ENCODE measurements around the gene KRTAP10-7. TPM values are rescaled to one million over a fixed set of nuclear protein-coding genes. Genes with fewer than 3 reads are reported as not detected.
A peak's percentile ranks its signal among the peaks of the same experiment; 100 is the strongest.

The KRTAP10-7 gene
- total RNA-seq, 1 donor from 2014 or later = not detected

- no peak overlapping the region for H3K9ac ChIP-seq (ENCODE audit: low read length)
- DNase-seq (ENCODE audit: low read depth) = no peak
- Mint-ChIP-seq H3K4me1 (ENCODE audit: low read depth, unreplicated experiment) (peaks cover 7% of the 10 kb centered on the region), H3K9me3 (ENCODE audit: unreplicated experiment) (peaks cover 8% of the 10 kb centered on the region), H3K27ac (ENCODE audit: unreplicated experiment) (no peak overlapping the region), H3K27me3 (ENCODE audit: low read depth, unreplicated experiment) (peaks cover 10% of the 10 kb centered on the region), H3K4me3 (ENCODE audit: unreplicated experiment) (peak overlapping the region; percentile 20), H3K36me3 (ENCODE audit: low read depth, unreplicated experiment) (peaks cover 1% of the 10 kb centered on the region)
- no peaks in the 10 kb centered on the region for H4K20me1 ChIP-seq (ENCODE audit: insufficient read depth, low read length)
- no peak for TF ChIP-seq CTCF (IDR thresholded peaks at IDR 0.05; ENCODE audit: insufficient read depth, low read depth, low read length)
- no peak for TF ChIP-seq EZH2 (IDR thresholded peaks at IDR 0.05; ENCODE audit: insufficient read depth, low read length)
- FAIRE-seq = no peak
- H3K4me2 ChIP-seq (ENCODE audit: low read length) = no peak overlapping the region
- no peak overlapping the region for H3K27ac ChIP-seq (ENCODE audit: low read depth, low read length)
- no peaks in the 10 kb centered on the region for H3K79me2 ChIP-seq (ENCODE audit: insufficient read depth, low read length)
- H3K4me3 ChIP-seq (ENCODE audit: insufficient read depth, low read depth, low read length) = no peak overlapping the region
- no peaks in the 10 kb centered on the region for H3K36me3 ChIP-seq (ENCODE audit: insufficient read depth, low read length)
- no peak overlapping the region for H2AFZ ChIP-seq (ENCODE audit: low read depth, low read length)
- H3K27me3 ChIP-seq (ENCODE audit: insufficient read depth, low read length) = peaks cover 2% of the 10 kb centered on the region
- no peaks in the 10 kb centered on the region for H3K9me3 ChIP-seq (ENCODE audit: insufficient read depth, low read depth, low read length)
- H3K4me1 ChIP-seq (ENCODE audit: insufficient read depth, low read length) = no peaks in the 10 kb centered on the region
Observed at GRCh38 chr21:44552136-44552535, 48.3 kb upstream of the KRTAP10-7 start.

- H3K4me1 Mint-ChIP-seq (ENCODE audit: low read depth, unreplicated experiment) = peaks cover 7% of the 10 kb centered on the region
- TF ChIP-seq CTCF (IDR thresholded peaks at IDR 0.05; ENCODE audit: insufficient read depth, low read depth, low read length) (no peak), EZH2 (IDR thresholded peaks at IDR 0.05; ENCODE audit: insufficient read depth, low read length) (no peak)
- DNase-seq (ENCODE audit: low read depth) (no peak), FAIRE-seq (no peak)
- no peaks in the 10 kb centered on the region for H3K4me1 ChIP-seq (ENCODE audit: insufficient read depth, low read length)
- peaks cover 1% of the 10 kb centered on the region for H3K36me3 Mint-ChIP-seq (ENCODE audit: low read depth, unreplicated experiment)
- H2AFZ ChIP-seq (ENCODE audit: low read depth, low read length) = no peak overlapping the region
- H3K9ac ChIP-seq (ENCODE audit: low read length) = no peak overlapping the region
- H3K9me3 ChIP-seq (ENCODE audit: insufficient read depth, low read depth, low read length) = no peaks in the 10 kb centered on the region
- H4K20me1 ChIP-seq (ENCODE audit: insufficient read depth, low read length) = no peaks in the 10 kb centered on the region
- no peak overlapping the region for H3K4me3 ChIP-seq (ENCODE audit: insufficient read depth, low read depth, low read length)
- peaks cover 6% of the 10 kb centered on the region for H3K9me3 Mint-ChIP-seq (ENCODE audit: unreplicated experiment)
- H3K4me3 Mint-ChIP-seq (ENCODE audit: unreplicated experiment) = no peak overlapping the region
- H3K4me2 ChIP-seq (ENCODE audit: low read length) = no peak overlapping the region
- H3K27ac ChIP-seq (ENCODE audit: low read depth, low read length) = no peak overlapping the region
- peaks cover 4% of the 10 kb centered on the region for H3K27me3 ChIP-seq (ENCODE audit: insufficient read depth, low read length)
- H3K36me3 ChIP-seq (ENCODE audit: insufficient read depth, low read length) = no peaks in the 10 kb centered on the region
- H3K79me2 ChIP-seq (ENCODE audit: insufficient read depth, low read length) = no peaks in the 10 kb centered on the region
- no peak overlapping the region for H3K27ac Mint-ChIP-seq (ENCODE audit: unreplicated experiment)
- H3K27me3 Mint-ChIP-seq (ENCODE audit: low read depth, unreplicated experiment) = peaks cover 11% of the 10 kb centered on the region
Observed at GRCh38 chr21:44552681-44553080, 47.7 kb upstream of the KRTAP10-7 start.

- H3K27me3 ChIP-seq (ENCODE audit: insufficient read depth, low read length) = peaks cover 5% of the 10 kb centered on the region
- no peaks in the 10 kb centered on the region for H3K9me3 ChIP-seq (ENCODE audit: insufficient read depth, low read depth, low read length)
- Mint-ChIP-seq H3K27ac (ENCODE audit: unreplicated experiment) (no peak overlapping the region), H3K4me1 (ENCODE audit: low read depth, unreplicated experiment) (no peaks in the 10 kb centered on the region), H3K27me3 (ENCODE audit: low read depth, unreplicated experiment) (peaks cover 25% of the 10 kb centered on the region), H3K9me3 (ENCODE audit: unreplicated experiment) (peaks cover under 1% of the 10 kb centered on the region), H3K4me3 (ENCODE audit: unreplicated experiment) (no peak overlapping the region), H3K36me3 (ENCODE audit: low read depth, unreplicated experiment) (no peaks in the 10 kb centered on the region)
- H3K4me3 ChIP-seq (ENCODE audit: insufficient read depth, low read depth, low read length) = no peak overlapping the region
- no peak overlapping the region for H3K9ac ChIP-seq (ENCODE audit: low read length)
- H3K27ac ChIP-seq (ENCODE audit: low read depth, low read length) = no peak overlapping the region
- H3K36me3 ChIP-seq (ENCODE audit: insufficient read depth, low read length) = no peaks in the 10 kb centered on the region
- no peak for DNase-seq (ENCODE audit: low read depth)
- H3K79me2 ChIP-seq (ENCODE audit: insufficient read depth, low read length) = no peaks in the 10 kb centered on the region
- no peak overlapping the region for H3K4me2 ChIP-seq (ENCODE audit: low read length)
- H4K20me1 ChIP-seq (ENCODE audit: insufficient read depth, low read length) = no peaks in the 10 kb centered on the region
- no peak for FAIRE-seq
- TF ChIP-seq CTCF (IDR thresholded peaks at IDR 0.05; ENCODE audit: insufficient read depth, low read depth, low read length) (no peak), EZH2 (IDR thresholded peaks at IDR 0.05; ENCODE audit: insufficient read depth, low read length) (no peak)
- H3K4me1 ChIP-seq (ENCODE audit: insufficient read depth, low read length) = no peaks in the 10 kb centered on the region
- no peak overlapping the region for H2AFZ ChIP-seq (ENCODE audit: low read depth, low read length)
Observed at GRCh38 chr21:44555200-44555875, 45.1 kb upstream of the KRTAP10-7 start.

All from astrocyte (in vitro differentiated cells and primary cell).